Left lung (tissue), 10 donors: ENCODE measurements around the gene LCN1. TPM values are rescaled to one million over a fixed set of nuclear protein-coding genes. Genes with fewer than 3 reads are reported as not detected.

Experiments
- ATAC-seq: fragments of 200-7000 bp; cut with Tn5 transposase; one replicate; pipeline ENCODE4 v1.9.1; 2020; ENCODE audit warnings: moderate library complexity
- DNase-seq, 4 donors: peaks; one replicate each; pipeline ENCODE4 v3.0.0-alpha.2; 2013 to 2020
- H3K27ac ChIP-seq, 2 donors: fragments of 200-600 bp; sonication (generic) in 1 of 2; one replicate each; pipeline versions ENCODE4 v1.5.0 to v1.8.0; 2020 to 2021
- H3K27me3 ChIP-seq, 2 donors: fragments of 200-600 bp; sonication (generic) in 1 of 2; one replicate each; pipeline versions ENCODE4 v1.5.0 to v1.8.0; 2020 to 2021
- H3K36me3 ChIP-seq, 2 donors: fragments of 200-600 bp; sonication (generic) in 1 of 2; one replicate each; pipeline versions ENCODE4 v1.5.0 to v1.8.0; 2020 to 2021
- H3K4me1 ChIP-seq, 2 donors: fragments of 200-600 bp; one replicate each; pipeline ENCODE4 v1.8.0; 2021
- H3K4me3 ChIP-seq, 2 donors: fragments of 200-600 bp; sonication (generic) in 1 of 2; one replicate each; pipeline versions ENCODE4 v1.5.0 to v1.8.0; 2020 to 2021; ENCODE audit warnings: mild to moderate bottlenecking in 1 of 2
- H3K9me3 ChIP-seq, 2 donors: fragments of 200-600 bp; sonication (generic) in 1 of 2; one replicate each; pipeline versions ENCODE4 v1.5.0 to v1.8.0; 2020 to 2021
- CTCF ChIP-seq, 2 donors: fragments of 200-600 bp; sonication (generic) in 1 of 2; IDR thresholded peaks; one replicate each; pipeline versions ENCODE4 v1.5.0 to v1.8.0; 2021; ENCODE audit warnings: antibody characterized with exemption in 2 of 2
- intact Hi-C, 2 donors: fragments of 100-400 bp; cut with DNase I; formaldehyde crosslinking; loops; one replicate each; pipeline versions ENCODE4 v1.11.2 to v1.14.2; 2022
- polyA plus RNA-seq, 6 donors: library from polyadenylated mRNA; unstranded; fragments of 120-200 nt; gene quantifications; one replicate each; pipeline ENCODE4 v1.2.1, GENCODE V29; 2013; ENCODE audit not compliant: insufficient read length in 6 of 6
- total RNA-seq, 2 donors: library from RNA; stranded (reverse); fragmentation: NEBNext Ultra II Directional; extraction: Animal tissue kit (Norgen Biotek cat#: 25700); gene quantifications; one replicate each; pipeline ENCODE4 v1.2.1, GENCODE V29; 2021
- donor health status: DM: no; HTN: yes; CAD: no.
- donor health status: DM: no; HTN: no; CAD: no.

The LCN1 gene
- total and polyA plus RNA-seq, 8 donors, result not detected

GRCh38 chr9:135485385-135485784, 35.9 kb upstream of the LCN1 start:
- Histone ChIP-seq H3K27me3 (peaks cover 0 to 15% of the 10 kb centered on the region in 2 donors), H3K27ac (no peak overlapping the region), H3K4me3 (no peak overlapping the region), H3K36me3 (peaks cover 0 to 57% of the 10 kb centered on the region in 2 donors), H3K9me3 (no peaks in the 10 kb centered on the region), H3K4me1 (peaks cover 0 to 13% of the 10 kb centered on the region in 2 donors)
- intact Hi-C loops, result no loop called here
- DNase-seq, result peak in 1 of 4 donors; percentile 63
- no peak for TF ChIP-seq CTCF (IDR thresholded peaks at IDR 0.05)
- ATAC-seq, result no peak

- no peaks in the 10 kb centered on the region for H3K9me3 ChIP-seq
- H3K4me3 ChIP-seq, result no peak overlapping the region
- H3K27ac ChIP-seq, result no peak overlapping the region
- peaks cover 0 to 9% of the 10 kb centered on the region in 2 donors for H3K4me1 ChIP-seq
- no peak for TF ChIP-seq CTCF (IDR thresholded peaks at IDR 0.05)
- DNase-seq (peak in 1 of 4 donors; percentile 68), ATAC-seq (no peak)
- H3K27me3 ChIP-seq, result peaks cover 0 to 10% of the 10 kb centered on the region in 2 donors
- H3K36me3 ChIP-seq, result peaks cover 0 to 57% of the 10 kb centered on the region in 2 donors
- intact Hi-C loops, result no loop called here
These were observed 35.4 kb upstream of the LCN1 start for GRCh38 chr9:135485832-135486231.

GRCh38 chr9:135486267-135487065, 34.8 kb upstream of the LCN1 start:
- DNase-seq (peak in 1 of 4 donors; percentile 76), ATAC-seq (no peak)
- intact Hi-C loops, result no loop called here
- no peak overlapping the region for H3K4me3 ChIP-seq
- H3K4me1 ChIP-seq, result peaks cover 0 to 2% of the 10 kb centered on the region in 2 donors
- TF ChIP-seq CTCF (IDR thresholded peaks at IDR 0.05), result no peak
- no peaks in the 10 kb centered on the region for H3K9me3 ChIP-seq
- peaks cover 0 to 4% of the 10 kb centered on the region in 2 donors for H3K27me3 ChIP-seq
- peaks cover 0 to 57% of the 10 kb centered on the region in 2 donors for H3K36me3 ChIP-seq
- H3K27ac ChIP-seq, result no peak overlapping the region

GRCh38 chr9:135487281-135488012, 33.8 kb upstream of the LCN1 start:
- H3K4me1 ChIP-seq, result no peaks in the 10 kb centered on the region
- DNase-seq, result peak in 1 of 4 donors; percentile 79
- H3K27ac ChIP-seq, result no peak overlapping the region
- H3K27me3 ChIP-seq, result no peaks in the 10 kb centered on the region
- no peak overlapping the region for H3K4me3 ChIP-seq
- TF ChIP-seq CTCF (IDR thresholded peaks at IDR 0.05), result no peak
- ATAC-seq, result no peak
- intact Hi-C loops, result no loop called here
- no peaks in the 10 kb centered on the region for H3K9me3 ChIP-seq
- peaks cover 0 to 57% of the 10 kb centered on the region in 2 donors for H3K36me3 ChIP-seq

GRCh38 chr9:135488013-135488330, 33.3 kb upstream of the LCN1 start:
- no peak for TF ChIP-seq CTCF (IDR thresholded peaks at IDR 0.05)
- no peaks in the 10 kb centered on the region for H3K9me3 ChIP-seq
- DNase-seq, result no peak
- intact Hi-C loops, result no loop called here
- no peaks in the 10 kb centered on the region for H3K4me1 ChIP-seq
- H3K27ac ChIP-seq, result no peak overlapping the region
- H3K27me3 ChIP-seq, result no peaks in the 10 kb centered on the region
- no peak for ATAC-seq
- no peak overlapping the region for H3K4me3 ChIP-seq
- H3K36me3 ChIP-seq, result peaks cover 0 to 57% of the 10 kb centered on the region in 2 donors
